CD4-positive, alpha-beta T cell treated with Interleukin-4 for 4 hours (primary cell): ENCODE data around the gene NEDD9.

Experiments
- DNase-seq: peaks from one replicate; pipeline ENCODE4 v3.0.0-alpha.2; 2020

NEDD9 gene

GRCh38 chr6:11200356-11200755, 32.1 kb downstream of the NEDD9 start:
- DNase-seq = no peak

DNA sequence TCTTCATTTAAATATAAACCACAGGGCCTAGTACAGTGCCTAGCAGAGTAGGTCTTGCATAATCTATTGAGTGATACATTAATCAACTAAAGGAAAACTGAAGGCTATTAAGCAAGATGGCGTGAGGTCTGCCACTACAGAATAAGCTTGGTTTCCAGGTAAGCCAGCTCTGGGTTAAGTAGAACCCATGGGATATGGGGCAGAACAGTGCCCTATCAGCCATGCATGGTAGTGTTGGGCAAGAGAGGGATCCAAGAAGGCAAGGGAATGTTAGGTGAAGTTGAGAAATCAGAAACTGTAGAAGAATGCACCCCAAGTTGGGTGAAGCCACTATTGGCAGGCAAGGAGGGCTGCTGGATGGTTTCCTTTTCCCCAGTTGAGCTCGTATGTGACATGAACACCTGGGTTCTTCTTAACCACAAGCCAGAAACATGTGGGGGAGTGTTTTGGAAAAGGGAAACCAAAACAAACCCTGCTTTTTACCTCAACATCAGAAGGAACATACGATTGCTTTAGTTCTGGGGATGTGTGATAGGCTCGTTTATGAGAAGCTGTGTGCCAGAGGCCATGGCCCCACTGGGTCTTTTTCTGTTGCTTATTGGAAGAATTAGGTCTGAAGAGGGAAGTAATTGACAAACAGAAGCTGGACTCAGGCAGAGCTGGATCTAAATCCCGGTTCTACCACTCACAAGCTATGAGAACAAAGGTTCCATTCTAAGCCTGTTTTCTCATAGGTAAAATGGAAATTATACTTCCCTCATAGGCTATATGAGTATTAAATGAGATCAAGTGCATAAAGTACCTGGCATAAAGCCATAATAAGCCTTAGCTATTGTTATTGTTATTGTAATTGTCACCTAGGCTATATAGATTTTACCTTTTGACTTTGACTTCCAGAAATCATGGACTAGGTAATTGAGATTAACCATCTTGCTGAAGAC, 33.5 kb downstream of the NEDD9 start:
- peak; percentile 59 for DNase-seq

- no peak for DNase-seq
These were observed 34.6 kb downstream of the NEDD9 start for GRCh38 chr6:11197850-11198249.

DNA sequence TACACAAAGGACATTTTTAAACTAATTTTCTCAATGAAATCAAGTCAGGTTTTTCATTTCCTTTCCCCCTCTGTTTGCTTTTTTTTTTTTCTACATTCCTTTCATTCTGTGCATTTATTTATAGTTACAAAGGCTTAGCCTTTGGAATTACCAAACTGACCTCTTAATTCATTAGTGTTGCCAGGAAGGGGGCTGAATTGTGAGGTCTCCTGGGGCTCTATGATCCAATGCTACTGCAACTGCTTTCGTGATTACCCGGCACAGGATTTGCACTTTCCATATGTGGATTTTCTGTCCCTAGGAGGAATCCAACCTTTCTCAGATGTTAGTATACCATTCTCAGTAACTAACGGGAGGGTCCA, 35.3 kb downstream of the NEDD9 start:
- DNase-seq = no peak

GRCh38 chr6:11196511-11197174, 35.8 kb downstream of the NEDD9 start:
- DNase-seq = no peak

GRCh38 chr6:11194356-11195218, 37.9 kb downstream of the NEDD9 start:
- no peak for DNase-seq

DNA sequence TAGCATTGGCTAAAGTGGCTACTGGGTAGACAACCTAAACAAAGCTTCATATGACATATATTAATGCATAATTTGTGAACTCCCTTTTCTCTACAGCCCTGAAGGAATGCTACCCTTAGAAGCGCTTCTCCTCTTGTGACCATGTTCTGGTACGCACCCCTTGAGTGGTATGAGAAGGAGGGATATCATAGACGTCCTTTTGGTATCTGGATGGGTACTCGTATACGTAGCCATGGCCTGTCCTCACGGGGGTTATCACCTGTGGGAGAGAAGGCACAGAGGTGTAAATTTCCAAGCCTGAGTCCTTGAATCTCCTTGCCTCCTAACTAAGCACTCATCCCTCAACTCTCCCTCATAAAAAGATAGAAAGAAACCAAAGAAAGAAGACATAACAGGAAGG, 39.0 kb downstream of the NEDD9 start:
- no peak for DNase-seq

DNA sequence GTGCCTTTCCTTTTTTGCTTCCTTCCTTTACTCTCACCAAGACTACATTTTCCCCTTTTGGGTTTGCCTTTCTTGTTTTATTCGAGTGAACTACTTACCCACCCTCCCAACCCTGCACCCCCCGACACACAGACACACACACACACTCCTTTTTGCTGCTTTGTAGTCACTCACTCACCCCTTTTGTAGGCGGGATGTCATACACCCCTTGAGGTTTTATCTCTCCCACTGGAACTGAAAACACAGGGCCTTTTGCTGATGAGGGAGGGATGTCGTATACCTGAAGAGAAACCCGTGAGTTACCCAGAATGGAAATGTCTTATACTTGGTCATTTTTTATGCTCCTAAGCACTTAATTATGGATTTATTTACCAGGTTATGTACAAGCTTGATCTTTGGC, 40.3 kb downstream of the NEDD9 start:
- DNase-seq = no peak

DNA sequence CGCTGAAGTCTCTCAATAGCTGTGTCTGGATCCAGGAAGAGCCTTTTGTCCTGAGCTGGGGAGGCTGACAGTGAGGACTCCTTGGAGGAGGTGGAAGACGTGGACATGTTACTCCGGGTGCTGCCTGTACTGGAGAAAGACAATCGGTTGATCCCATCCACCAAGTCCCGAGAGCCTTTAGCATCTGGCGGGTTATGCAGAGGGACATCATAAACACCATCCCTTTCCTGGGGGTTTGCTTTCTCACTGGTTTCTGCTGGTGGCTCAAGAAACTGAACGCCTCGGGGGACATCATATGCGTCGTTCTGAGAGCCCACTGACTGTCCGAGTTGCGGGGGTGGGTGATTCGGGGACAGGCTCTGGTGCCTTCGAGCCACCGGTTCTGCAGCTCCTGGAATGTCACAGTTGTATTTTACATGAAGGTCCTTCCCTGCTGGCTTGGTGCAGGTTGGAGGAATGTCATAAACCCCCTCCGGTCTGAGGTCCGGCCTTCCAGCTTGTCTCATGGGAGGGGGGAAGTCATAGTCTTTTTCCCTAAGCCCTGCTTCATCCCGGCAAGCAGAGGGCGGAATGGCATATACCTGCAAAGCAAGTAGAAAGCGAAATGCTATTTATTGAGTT, 41.7 kb downstream of the NEDD9 start:
- DNase-seq = no peak

- no peak for DNase-seq
These were observed 42.4 kb downstream of the NEDD9 start for GRCh38 chr6:11189865-11190624.

- DNase-seq = no peak
These were observed 44.1 kb downstream of the NEDD9 start for GRCh38 chr6:11188161-11188915.

DNA sequence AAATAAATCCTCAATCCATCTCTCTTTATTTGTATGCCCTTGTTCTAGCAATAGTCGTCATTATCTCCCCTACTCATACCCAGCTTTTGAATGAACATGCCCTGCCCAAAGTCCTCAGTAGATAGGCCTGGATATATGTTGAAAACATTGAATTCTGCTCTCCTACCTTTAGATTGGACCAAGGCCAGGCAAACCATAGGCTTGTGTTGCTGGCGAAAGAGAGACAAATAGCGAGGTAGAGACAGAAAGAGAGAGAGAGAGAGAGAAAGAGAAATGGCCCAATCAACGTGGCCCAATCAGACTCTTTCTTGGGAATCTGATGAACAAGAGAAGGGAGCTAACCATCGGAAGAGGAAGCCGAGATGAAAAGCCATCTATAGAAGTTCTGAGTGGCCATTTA, 45.2 kb downstream of the NEDD9 start:
- no peak for DNase-seq

DNA sequence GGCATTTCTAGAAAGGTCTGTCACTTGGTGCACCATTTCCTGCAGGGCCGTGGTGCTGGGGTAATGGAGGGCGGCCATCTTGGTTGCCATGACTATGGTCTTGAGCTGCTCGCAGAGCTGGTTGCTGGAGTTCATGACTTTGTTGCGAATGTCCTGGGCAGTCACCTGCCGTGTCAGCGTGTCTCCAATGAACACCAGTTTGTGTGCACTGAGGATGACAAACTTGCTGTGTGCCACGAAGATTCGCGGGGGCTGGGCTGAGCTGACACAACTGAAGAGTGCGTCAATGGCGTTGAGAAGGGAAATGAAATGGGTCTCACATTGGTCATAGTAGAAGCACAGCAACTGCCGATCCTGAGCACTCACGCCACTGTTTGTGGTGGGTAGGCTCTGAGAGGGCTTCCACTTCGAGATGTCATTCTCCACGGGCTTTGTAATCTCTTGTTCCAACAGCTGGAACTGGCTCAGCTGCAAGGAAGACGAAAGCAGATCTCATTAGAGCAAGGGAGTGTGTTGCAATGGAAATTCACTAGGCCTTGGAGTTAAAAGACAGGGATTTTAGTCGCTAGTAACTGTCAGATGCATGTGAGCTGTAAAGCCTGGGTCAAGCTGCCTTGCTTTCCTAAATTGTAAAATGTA, 47.1 kb downstream of the NEDD9 start:
- DNase-seq = no peak

DNA sequence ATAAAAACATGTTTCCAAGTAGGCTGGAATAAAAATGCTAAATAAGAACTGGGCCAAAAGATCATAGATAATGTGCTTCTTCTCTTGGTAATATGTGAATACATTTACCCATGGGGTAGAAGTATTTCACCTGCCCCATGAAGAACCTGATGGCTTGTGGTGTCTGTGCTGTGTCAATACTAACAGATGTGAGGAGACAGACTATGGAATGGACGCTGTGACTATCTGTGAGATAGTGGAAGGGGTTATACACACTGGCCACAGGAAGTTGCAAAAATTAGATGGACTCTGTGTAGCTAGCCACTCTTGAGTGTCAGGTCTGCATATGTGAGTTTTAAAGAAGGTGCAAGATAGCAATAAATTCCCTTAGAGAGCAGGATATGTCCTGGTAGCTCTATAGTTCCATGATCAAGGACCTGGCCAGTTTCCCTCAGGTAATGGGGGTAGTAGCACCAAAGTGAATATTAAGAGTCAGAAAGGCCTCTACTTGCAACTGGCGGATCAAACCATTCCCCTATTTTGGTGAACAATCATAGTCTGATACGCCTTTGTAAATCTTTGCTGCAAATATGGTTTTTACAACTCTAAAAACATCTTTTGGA, 48.6 kb downstream of the NEDD9 start:
- no peak for DNase-seq

DNA sequence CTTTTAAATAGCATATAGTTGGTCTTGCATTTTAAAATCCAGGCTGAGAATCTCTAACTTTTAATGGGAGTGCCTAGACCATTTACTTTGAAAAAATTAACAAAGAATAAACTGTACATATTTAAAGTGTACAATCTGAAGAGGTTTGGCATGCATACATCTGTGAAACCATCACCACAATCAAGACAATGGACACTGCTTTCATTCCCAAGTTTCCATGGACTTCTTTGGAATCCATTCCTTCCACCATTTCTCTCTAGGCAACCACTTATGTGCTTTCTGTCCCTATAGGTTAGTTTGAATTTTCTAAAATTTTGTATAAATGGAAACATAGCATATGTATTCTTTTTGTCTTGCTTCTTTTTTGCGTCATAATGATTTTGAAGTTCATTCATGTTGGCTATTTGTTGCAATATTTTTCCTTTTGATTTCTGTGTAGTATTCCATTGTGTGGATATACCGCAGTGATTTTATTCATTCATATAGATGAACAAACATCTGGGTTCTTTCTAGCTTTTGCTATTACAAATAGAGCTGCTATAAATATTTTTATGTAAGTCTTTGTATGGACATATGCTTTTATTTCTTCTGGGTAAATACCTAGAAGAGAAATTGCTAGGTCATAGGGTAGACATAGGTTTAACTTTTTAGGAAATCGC, 50.9 kb downstream of the NEDD9 start:
- DNase-seq = no peak

DNA sequence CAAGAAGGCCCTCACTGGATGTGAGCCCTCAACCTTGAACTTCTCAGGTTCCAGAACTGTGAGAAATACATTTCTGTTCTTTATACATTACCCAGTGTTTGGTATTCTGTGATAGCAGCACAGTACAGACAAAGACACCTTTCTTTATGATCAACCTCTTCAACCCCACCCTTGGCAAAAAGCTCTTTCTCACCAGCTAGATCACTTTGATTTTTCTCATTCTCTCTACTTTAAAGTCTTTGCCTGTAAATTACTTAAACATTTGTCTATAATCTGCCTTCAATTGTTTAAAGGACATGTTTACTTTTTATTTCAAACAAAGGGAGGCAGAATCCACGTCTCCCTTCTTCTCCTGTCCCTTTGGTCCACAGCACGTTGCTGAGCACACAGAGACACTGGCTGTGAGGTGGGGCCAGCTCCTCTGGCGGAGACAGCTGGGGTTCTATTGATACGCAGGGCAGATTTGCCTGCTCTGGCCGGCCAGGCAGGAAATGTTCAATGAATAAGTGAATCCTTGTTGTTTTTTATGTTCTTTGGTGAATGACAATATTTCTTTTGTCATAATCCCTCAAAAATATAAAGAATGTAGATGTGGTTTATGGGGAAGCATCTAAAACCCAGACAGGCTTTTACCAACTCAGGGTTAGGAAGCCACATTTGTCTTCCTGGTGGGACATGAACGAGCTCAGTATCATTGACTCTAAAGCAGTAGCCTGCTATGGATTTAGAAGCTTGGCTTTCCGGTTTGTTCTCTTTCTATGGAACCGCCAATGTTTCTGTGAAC, 52.9 kb downstream of the NEDD9 start:
- DNase-seq = no peak

DNA sequence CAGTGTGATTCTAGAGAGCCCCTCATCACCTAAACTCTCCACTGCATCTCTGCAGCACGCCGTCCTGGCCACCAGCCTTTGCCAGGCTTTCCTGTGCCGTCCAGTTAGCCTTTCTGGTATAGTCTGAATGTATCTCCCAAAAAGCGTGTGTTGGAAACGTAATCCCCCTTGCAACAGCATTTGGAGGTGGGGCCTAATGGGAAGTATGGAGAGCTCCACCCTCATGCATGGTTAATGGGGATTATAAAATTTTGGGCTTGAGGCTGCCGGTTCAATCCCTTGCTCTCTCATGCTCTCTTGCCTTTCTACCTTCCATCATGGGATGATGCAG, 53.4 kb downstream of the NEDD9 start:
- no peak for DNase-seq

GRCh38 chr6:11177271-11177670, 55.2 kb downstream of the NEDD9 start:
- DNase-seq = no peak

DNA sequence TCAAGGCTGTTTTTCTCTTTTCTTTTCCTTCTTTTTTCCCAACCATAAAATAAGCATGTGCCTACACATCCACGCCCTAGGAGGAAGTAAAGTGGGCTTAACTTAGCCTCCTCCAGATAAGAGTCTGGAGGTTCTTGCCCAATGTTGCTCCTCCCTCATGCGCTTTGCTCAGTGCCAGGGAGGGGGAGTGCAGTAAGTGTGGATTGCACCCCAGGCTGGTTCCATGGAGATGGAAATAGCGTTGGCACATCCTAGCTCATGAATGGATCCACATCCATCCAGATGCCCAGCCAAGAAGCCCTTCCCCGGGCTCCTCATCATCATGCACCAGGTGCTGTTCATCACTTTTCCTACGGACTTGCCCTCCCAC, 58.2 kb downstream of the NEDD9 start:
- no peak for DNase-seq
